Spleen (tissue), 11 donors: Measurements from ENCODE around the gene ARMC10. TPM values are rescaled to one million over a fixed set of nuclear protein-coding genes. Genes with fewer than 3 reads are reported as not detected.
"Not testable (repeated sequence)": the region's sequence is repeated elsewhere in the genome, so short reads cannot be mapped to it uniquely, and the experiment has no call there.

Source experiments
- DNase-seq: peaks from one replicate; pipeline ENCODE4 v3.0.0-alpha.2; 2020
- H3K27ac ChIP-seq, 8 donors: fragments of 200-600 bp; sonication (generic) in 7 of 8; 1 replicate in 4 of 8; 2 replicates in 4 of 8; pipeline versions ENCODE4 v1.5.0 to v1.8.0; 2016 to 2021; ENCODE audit warnings: inconsistent platforms in 4 of 8, mild to moderate bottlenecking in 4 of 8, moderate library complexity in 1 of 8
- H3K27me3 ChIP-seq, 7 donors: fragments of 200-600 bp; sonication (generic) in 6 of 7; replicated peaks in 1 of 7; 1 replicate in 4 of 7; 2 replicates in 3 of 7; pipeline versions ENCODE4 v1.5.0 to v1.8.0; 2016 to 2021; ENCODE audit warnings: inconsistent platforms in 3 of 7, mild to moderate bottlenecking in 1 of 7
- H3K36me3 ChIP-seq, 6 donors: fragments of 200-600 bp; sonication (generic) in 5 of 6; 1 replicate in 4 of 6; 2 replicates in 2 of 6; pipeline versions ENCODE4 v1.5.0 to v1.8.0; 2016 to 2021; ENCODE audit warnings: inconsistent platforms in 2 of 6
- H3K4me1 ChIP-seq, 6 donors: fragments of 200-600 bp; sonication (generic) in 5 of 6; 1 replicate in 3 of 6; 2 replicates in 3 of 6; pipeline versions ENCODE4 v1.5.0 to v1.8.0; 2016 to 2021; ENCODE audit warnings: inconsistent platforms in 3 of 6
- H3K4me3 ChIP-seq, 8 donors: fragments of 200-600 bp; sonication (generic) in 7 of 8; 1 replicate in 4 of 8; 2 replicates in 4 of 8; pipeline versions ENCODE4 v1.5.0 to v1.8.0; 2016 to 2021; ENCODE audit warnings: inconsistent platforms in 4 of 8, mild to moderate bottlenecking in 4 of 8, moderate library complexity in 2 of 8
- H3K9me3 ChIP-seq, 8 donors: fragments of 200-600 bp; sonication (generic) in 7 of 8; 1 replicate in 4 of 8; 2 replicates in 4 of 8; pipeline versions ENCODE4 v1.5.0 to v1.8.0; 2016 to 2021; ENCODE audit warnings: inconsistent platforms in 4 of 8
- CTCF ChIP-seq, 11 experiments: fragments of 200-600 bp in 7 of 11; fragments of 450-650 bp in 4 of 11; sonication (generic) in 4 of 11; IDR thresholded peaks in 8 of 11; conservative IDR thresholded peaks in 3 of 11; 1 replicate in 7 of 11; 2 replicates in 4 of 11; pipeline versions ENCODE4 v1.4.0 to v1.8.0; 2016 to 2021; ENCODE audit warnings: antibody characterized with exemption in 11 of 11, inconsistent platforms in 4 of 11, mild to moderate bottlenecking in 1 of 11
- POLR2A ChIP-seq, 3 donors: fragments of 450-650 bp; IDR thresholded peaks; one replicate each; pipeline ENCODE4 v1.5.1; 2017; ENCODE audit warnings: antibody characterized with exemption in 3 of 3, mild to moderate bottlenecking in 1 of 3
- POLR2AphosphoS5 ChIP-seq, 3 donors: sonication (generic); formaldehyde crosslinking; IDR thresholded peaks; one replicate each; pipeline ENCODE4 v1.5.1; 2017; ENCODE audit warnings: antibody characterized with exemption in 3 of 3
- WGBS, 5 donors: extraction: QIAGEN DNeasy Blood & Tissue Kit in 3 of 5; methylation state at CpG; one replicate each; pipeline versions ENCODE4 v1.1.5 to v1.1.7; 2013 to 2018; 5-methylcytosine and 5-hydroxymethylcytosine counted together
- intact Hi-C: fragments of 100-400 bp; cut with DNase I; formaldehyde crosslinking; loops from one replicate; pipeline ENCODE4 v1.15.0; 2023; ENCODE audit warnings: low total_unique reads
- polyA plus RNA-seq, 3 donors: library from polyadenylated mRNA; stranded (reverse); fragments of 200-250 nt; gene quantifications; one replicate each; pipeline ENCODE4 v1.2.1, GENCODE V29; 2013
- total RNA-seq, 7 donors: library from RNA; depleted of rRNA in 3 of 7; stranded (reverse); fragments of >200 nt in 3 of 7; fragmentation: NEBNext Ultra II Directional in 4 of 7; extraction: Animal tissue kit (Norgen Biotek cat#: 25700) in 4 of 7; gene quantifications; one replicate each; pipeline versions ENCODE4 v1.1.0 to v1.2.1, GENCODE V29; 2016 to 2021
- donor health status: healthy with polysubstance abuse.
- donor health status: DM: no; HTN: no; CAD: no; lungs with moderate emphysema.
- donor health status: DM: no; HTN: no; CAD: no.
- donor health status: Bipolar disorder and iron deficiency.
- donor health status: healthy.
- donor health status: DM: no; HTN: no; CAD: no.
- donor health status: DM: yes; HTN: yes; CAD: no.

The ARMC10 gene
- total and polyA plus RNA-seq, 10 donors, result 11.7 to 29.8 (median 26.2) TPM

GRCh38 chr7:103143868-103144267 is 68.9 kb downstream of the ARMC10 start:
- Histone ChIP-seq H3K27ac (no peak overlapping the region), H3K27me3 (no peaks in the 10 kb centered on the region), H3K4me1 (peaks cover 9 to 34% (median 24%) of the 10 kb centered on the region in 6 donors), H3K9me3 (no peaks in the 10 kb centered on the region), H3K36me3 (peaks cover 0 to 13% (median 0%) of the 10 kb centered on the region in 6 donors), H3K4me3 (no peak overlapping the region)
- intact Hi-C loops, result no loop called here
- no peak for DNase-seq
- 77 to 97% (median 93%) methylated on average over 1 of the region's 1 CpG for WGBS, 5 donors
- TF ChIP-seq POLR2AphosphoS5 (IDR thresholded peaks at IDR 0.05) (no peak), CTCF (IDR thresholded peaks at IDR 0.05 in 8 of 11, conservative IDR thresholded peaks at IDR 0.05 in 3 of 11) (no peak), POLR2A (IDR thresholded peaks at IDR 0.05) (no peak)

DNA sequence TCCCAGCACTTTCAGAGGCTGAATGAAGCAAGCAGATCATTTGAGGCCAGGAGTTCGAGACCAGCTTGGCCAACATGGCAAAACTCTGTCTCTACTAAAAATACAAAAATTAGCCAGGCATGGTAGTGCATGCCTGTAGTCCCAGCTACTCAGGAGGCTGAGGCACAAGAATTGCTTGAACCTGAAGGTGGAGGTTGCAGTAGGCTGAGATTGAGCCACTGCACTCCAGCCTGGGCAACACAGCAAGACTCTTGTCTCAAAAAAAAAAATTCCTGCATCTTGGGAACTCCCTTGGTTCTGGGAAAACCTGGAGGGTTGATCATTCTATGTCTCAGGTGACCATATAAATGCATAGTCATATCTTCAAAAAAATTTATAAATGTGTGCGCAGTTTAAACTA is 69.8 kb downstream of the ARMC10 start:
- Histone ChIP-seq H3K36me3 (peaks cover 0 to 13% (median 0%) of the 10 kb centered on the region in 6 donors), H3K4me1 (peaks cover 12 to 38% (median 28%) of the 10 kb centered on the region in 6 donors)
- intact Hi-C loops, H3K27ac ChIP-seq, H3K9me3 ChIP-seq, H3K27me3 ChIP-seq, H3K4me3 ChIP-seq, DNase-seq: not testable (repeated sequence)
- 97 to 100% (median 99%) methylated on average over 2 of the region's 2 CpGs for WGBS, 5 donors

GRCh38 chr7:103148131-103148993 is 73.4 kb downstream of the ARMC10 start:
- 3 to 5% (median 3%) methylated on average over 13 of the region's 13 CpGs for WGBS, 5 donors
- peaks cover 12 to 44% (median 31%) of the 10 kb centered on the region in 6 donors for H3K4me1 ChIP-seq
- intact Hi-C loops, result no loop called here
- no peak for TF ChIP-seq CTCF (IDR thresholded peaks at IDR 0.05 in 8 of 11, conservative IDR thresholded peaks at IDR 0.05 in 3 of 11)
- no peak for TF ChIP-seq POLR2A (IDR thresholded peaks at IDR 0.05)
- TF ChIP-seq POLR2AphosphoS5 (IDR thresholded peaks at IDR 0.05), result no peak
- H3K36me3 ChIP-seq, result no peaks in the 10 kb centered on the region
- H3K4me3 ChIP-seq, result peak overlapping the region; percentile 64 to 82 (median 66)
- no peak for DNase-seq
- no peaks in the 10 kb centered on the region for H3K27me3 ChIP-seq
- H3K9me3 ChIP-seq, result no peaks in the 10 kb centered on the region
- H3K27ac ChIP-seq, result peak overlapping the region; percentile 94 to 100 (median 96)

Other genes with a start within 250 kb of the ARMC10 start
- 1 to 10 TPM in 5 of 7 donors, under 1 TPM in 2; 0.54 to 3.1 (median 2.2) TPM for gene LRRC17, start 162.1 kb upstream of the ARMC10 start, total RNA-seq
- gene LRRC17, start 162.1 kb upstream of the ARMC10 start, polyA plus RNA-seq, result under 1 TPM; 0.70 to 1.00 (median 0.90) TPM
- 1 to 10 TPM; 1.6 to 6.6 (median 2.7) TPM for gene FBXL13, start 344 bp upstream of the ARMC10 start, total RNA-seq
- under 1 TPM; 0.09 to 0.20 (median 0.16) TPM for gene FBXL13, start 344 bp upstream of the ARMC10 start, polyA plus RNA-seq
- gene NAPEPLD, start 74.0 kb downstream of the ARMC10 start, total RNA-seq, result 10 to 100 TPM; 17.1 to 40.4 (median 34.0) TPM
- gene NAPEPLD, start 74.0 kb downstream of the ARMC10 start, polyA plus RNA-seq, result 1 to 10 TPM; 3.5 to 7.6 (median 4.4) TPM
- 10 to 100 TPM; 46.5 to 58.5 (median 48.9) TPM for gene PMPCB, start 222.3 kb downstream of the ARMC10 start, total RNA-seq
- 10 to 100 TPM; 42.3 to 54.5 (median 49.2) TPM for gene PMPCB, start 222.3 kb downstream of the ARMC10 start, polyA plus RNA-seq